ACC112 (cell line): Measurements from ENCODE around the gene GFPT1.
A peak's percentile ranks its signal among the peaks of the same experiment; 100 is the strongest.
"Not testable (repeated sequence)": the region's sequence is repeated elsewhere in the genome, so short reads cannot be mapped to it uniquely, and the experiment has no call there.

Source experiments
- H2AFZ ChIP-seq: fragments of 200-600 bp; sonication (generic); one replicate; pipeline ENCODE4 v1.6.0; 2017; ENCODE audit warnings: antibody characterized with exemption, low read length; ENCODE audit not compliant: unreplicated experiment
- H3K27ac ChIP-seq: fragments of 200-600 bp; sonication (generic); 2 replicates; pipeline ENCODE4 v1.5.1; 2014; ENCODE audit warnings: low read depth, mild to moderate bottlenecking, antibody characterized with exemption, low read length, moderate library complexity
- H3K27me3 ChIP-seq: fragments of 200-600 bp; sonication (generic); 2 replicates; pipeline ENCODE4 v1.6.1; 2014; ENCODE audit warnings: mild to moderate bottlenecking, antibody characterized with exemption, low read length, moderate library complexity, mixed read lengths; ENCODE audit not compliant: insufficient read depth
- H3K36me3 ChIP-seq: fragments of 200-600 bp; sonication (generic); 2 replicates; pipeline ENCODE4 v1.6.1; 2016; ENCODE audit warnings: mild to moderate bottlenecking, antibody characterized with exemption, low read length, moderate library complexity, mixed read lengths; ENCODE audit not compliant: insufficient read depth
- H3K4me1 ChIP-seq: fragments of 200-600 bp; sonication (generic); one replicate; pipeline ENCODE4 v1.6.1; 2016; ENCODE audit warnings: low read length, mixed read lengths; ENCODE audit not compliant: insufficient read depth, unreplicated experiment, control insufficient read depth
- H3K4me3 ChIP-seq: fragments of 200-600 bp; sonication (generic); 2 replicates; pipeline ENCODE4 v1.5.1; 2014; ENCODE audit warnings: mild to moderate bottlenecking, low read depth, low read length
- H3K79me2 ChIP-seq: fragments of 200-600 bp; sonication (generic); one replicate; pipeline ENCODE4 v1.6.0; 2016; ENCODE audit warnings: low read length; ENCODE audit not compliant: control insufficient read depth, unreplicated experiment, insufficient read depth

The GFPT1 gene

DNA sequence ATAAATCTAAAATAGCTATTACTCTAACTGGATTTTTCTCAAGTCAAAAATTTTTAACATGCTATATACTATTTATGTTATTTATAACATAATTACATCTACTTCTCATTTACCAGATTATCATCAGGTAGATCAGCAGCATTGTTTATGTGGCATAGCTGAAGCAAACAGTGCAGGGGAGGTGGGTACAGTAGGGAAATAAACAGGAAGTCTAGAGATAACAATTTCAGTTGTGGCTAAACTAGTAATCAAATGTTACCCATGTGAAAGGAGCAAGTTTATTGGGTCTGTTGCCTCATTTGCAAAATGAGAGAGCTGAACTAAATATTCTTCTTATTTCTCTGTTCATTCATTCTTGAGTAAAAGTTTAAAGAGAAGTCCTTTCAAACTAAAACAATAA, 27.7 kb downstream of the GFPT1 start:
- H2AFZ ChIP-seq = no peak overlapping the region
- H3K4me3 ChIP-seq = no peak overlapping the region
- no peaks in the 10 kb centered on the region for H3K27me3 ChIP-seq
- peaks cover 3% of the 10 kb centered on the region for H3K79me2 ChIP-seq
- H3K36me3 ChIP-seq = peaks cover 42% of the 10 kb centered on the region
- H3K27ac ChIP-seq = no peak overlapping the region
- no peaks in the 10 kb centered on the region for H3K4me1 ChIP-seq

DNA sequence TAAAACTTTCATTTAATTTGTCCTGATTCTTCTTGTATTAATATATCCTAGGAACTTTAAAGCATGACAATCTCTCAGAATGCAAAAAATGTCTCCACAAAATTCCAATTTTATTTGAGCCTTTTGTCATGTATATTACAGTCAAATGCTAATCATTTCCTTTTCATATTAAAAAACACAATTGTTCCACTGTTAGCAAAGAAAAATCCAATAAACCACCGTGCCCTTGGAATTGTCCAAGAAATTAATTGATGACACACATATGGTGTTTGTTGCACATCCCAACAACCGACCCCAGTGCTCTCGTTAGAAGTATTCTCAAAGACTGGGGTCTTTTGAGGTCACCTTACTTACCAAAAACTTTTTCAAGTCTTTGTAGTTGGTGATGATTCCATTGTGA, 28.1 kb downstream of the GFPT1 start:
- H3K27ac ChIP-seq = no peak overlapping the region
- H3K27me3 ChIP-seq = no peaks in the 10 kb centered on the region
- no peaks in the 10 kb centered on the region for H3K4me1 ChIP-seq
- H3K4me3 ChIP-seq = no peak overlapping the region
- no peak overlapping the region for H2AFZ ChIP-seq
- peaks cover 3% of the 10 kb centered on the region for H3K79me2 ChIP-seq
- H3K36me3 ChIP-seq = peaks cover 47% of the 10 kb centered on the region

DNA sequence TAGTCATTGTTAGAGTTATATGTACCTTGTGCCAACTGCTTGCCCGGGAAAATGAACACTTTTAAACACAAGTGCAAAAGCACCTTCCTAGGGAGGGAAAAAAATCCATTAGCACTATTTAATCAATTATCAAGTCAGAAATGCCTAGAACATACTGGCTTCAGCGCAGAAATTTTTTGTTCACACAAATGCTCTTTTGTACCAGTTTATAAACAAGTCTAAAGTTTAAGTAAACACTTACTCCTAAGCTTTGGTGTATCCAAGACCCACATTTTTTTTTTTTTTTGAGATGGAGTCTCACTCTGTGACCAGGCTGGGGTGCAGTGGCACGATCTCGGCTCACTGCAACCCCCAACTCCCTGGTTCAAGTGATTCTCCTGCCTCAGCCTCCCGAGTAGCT, 30.6 kb downstream of the GFPT1 start:
- Histone ChIP-seq H3K27ac (no peak overlapping the region), H3K4me1 (no peaks in the 10 kb centered on the region), H3K27me3 (no peaks in the 10 kb centered on the region), H3K36me3 (peaks cover 45% of the 10 kb centered on the region), H2AFZ (no peak overlapping the region), H3K79me2 (peaks cover 3% of the 10 kb centered on the region), H3K4me3 (no peak overlapping the region)

DNA sequence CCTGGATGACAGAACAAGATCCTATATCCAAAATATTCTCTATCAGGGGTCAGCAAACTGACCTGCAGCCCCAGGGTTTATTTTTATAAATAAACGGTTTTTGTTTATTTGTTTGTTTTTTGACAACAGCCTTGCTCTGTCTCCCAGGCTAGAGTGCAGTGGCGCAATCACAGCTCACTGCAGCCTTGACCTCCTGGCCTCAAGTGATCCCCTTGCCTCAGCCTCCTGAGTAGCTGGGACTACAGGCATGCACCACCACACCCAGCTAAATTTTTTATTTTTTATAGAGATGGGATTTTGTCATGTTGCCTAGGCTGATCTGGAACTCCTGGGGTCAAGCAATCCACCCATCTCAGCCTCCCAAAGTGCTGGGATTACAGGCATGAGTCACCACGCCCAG, 32.1 kb downstream of the GFPT1 start:
- peaks cover 49% of the 10 kb centered on the region for H3K36me3 ChIP-seq
- H3K27me3 ChIP-seq, H3K4me3 ChIP-seq, H3K27ac ChIP-seq, H2AFZ ChIP-seq, H3K79me2 ChIP-seq, H3K4me1 ChIP-seq: not testable (repeated sequence)

DNA sequence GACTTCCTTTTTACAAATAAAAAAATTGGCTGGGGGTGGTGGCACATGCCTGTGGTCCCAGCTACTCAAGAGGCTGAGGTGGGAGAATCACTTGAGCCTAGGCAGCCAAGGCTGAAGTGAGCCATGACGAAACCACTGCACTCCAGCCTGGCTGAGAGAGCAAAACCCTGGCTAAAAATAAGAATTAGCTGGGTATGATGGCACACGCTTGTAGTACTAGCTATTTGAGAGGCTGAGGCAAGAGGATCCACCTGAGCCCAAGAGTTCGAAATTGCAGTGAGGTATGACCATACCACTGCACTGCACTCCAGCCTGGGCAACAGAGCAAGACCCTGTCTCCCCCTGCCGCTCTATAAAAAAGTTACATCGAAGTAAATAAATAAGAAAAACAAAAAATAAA, 33.7 kb downstream of the GFPT1 start:
- H3K79me2 ChIP-seq = peaks cover 7% of the 10 kb centered on the region
- H3K36me3 ChIP-seq = peaks cover 49% of the 10 kb centered on the region
- H3K27ac ChIP-seq = no peak overlapping the region
- H3K4me1 ChIP-seq = no peaks in the 10 kb centered on the region
- no peaks in the 10 kb centered on the region for H3K27me3 ChIP-seq
- H3K4me3 ChIP-seq = no peak overlapping the region
- H2AFZ ChIP-seq = no peak overlapping the region

DNA sequence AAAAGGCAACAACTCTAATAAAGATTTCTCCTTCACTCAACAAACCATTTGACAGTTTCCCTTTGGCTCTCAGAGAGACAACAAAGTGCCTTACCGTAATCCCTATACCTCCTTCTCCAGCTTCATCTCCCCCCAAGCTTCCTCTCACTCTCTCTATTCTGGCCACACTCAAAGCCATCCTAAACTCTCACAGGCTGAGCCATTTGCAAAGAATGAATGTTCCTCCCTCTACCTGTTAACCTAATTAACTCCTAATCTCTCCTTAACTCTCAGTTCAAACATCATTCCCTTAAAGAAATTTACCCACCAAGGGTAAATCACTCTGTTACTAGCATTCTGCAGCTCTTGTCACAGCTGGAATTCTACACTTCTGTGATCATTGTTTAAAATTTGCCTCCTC, 38.2 kb downstream of the GFPT1 start:
- Histone ChIP-seq H2AFZ (no peak overlapping the region), H3K27me3 (no peaks in the 10 kb centered on the region), H3K4me1 (no peaks in the 10 kb centered on the region), H3K36me3 (peaks cover 38% of the 10 kb centered on the region), H3K27ac (no peak overlapping the region), H3K4me3 (no peak overlapping the region), H3K79me2 (peaks cover 4% of the 10 kb centered on the region)

DNA sequence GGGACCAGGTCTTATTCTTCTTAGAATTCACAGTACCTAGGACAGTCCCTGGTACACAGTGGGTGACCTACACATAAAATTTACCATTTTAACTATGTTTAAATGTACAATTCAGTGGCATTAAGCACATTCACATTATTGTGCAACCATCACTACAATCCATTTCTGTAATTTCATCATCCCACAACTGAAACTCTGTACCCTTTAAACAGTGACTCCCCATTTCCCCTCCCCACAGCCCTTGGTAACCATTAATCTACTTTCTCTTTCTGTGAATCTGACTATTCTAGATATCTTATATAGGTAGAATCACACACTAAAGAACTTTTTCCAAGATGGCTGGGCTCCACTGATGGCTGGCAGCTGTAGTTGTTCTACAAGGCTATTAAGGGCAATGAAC, 41.6 kb downstream of the GFPT1 start:
- Histone ChIP-seq H2AFZ (no peak overlapping the region), H3K36me3 (peaks cover 56% of the 10 kb centered on the region), H3K27me3 (no peaks in the 10 kb centered on the region), H3K4me3 (no peak overlapping the region), H3K27ac (no peak overlapping the region), H3K4me1 (peaks cover 6% of the 10 kb centered on the region), H3K79me2 (no peaks in the 10 kb centered on the region)

DNA sequence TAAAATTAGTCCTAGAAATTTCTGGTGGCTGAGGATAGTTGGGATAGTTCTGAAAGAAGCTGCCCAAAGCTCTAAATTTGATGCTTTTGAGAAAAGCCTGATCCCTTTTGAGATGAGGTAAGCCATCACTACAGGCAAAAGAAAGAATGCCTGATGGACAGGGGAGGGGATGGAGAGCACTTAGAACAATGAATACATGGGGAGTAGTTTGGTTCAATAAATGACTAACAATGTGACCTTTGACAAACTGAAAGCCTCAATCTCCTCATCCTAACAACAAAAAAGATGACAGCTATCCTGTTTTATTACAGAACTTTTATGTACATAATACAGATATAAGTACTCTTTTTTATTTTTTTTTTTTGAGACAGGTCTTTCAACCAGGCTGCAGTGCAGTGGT, 42.7 kb downstream of the GFPT1 start:
- H3K79me2 ChIP-seq = no peaks in the 10 kb centered on the region
- H3K27ac ChIP-seq = no peak overlapping the region
- H2AFZ ChIP-seq = no peak overlapping the region
- no peaks in the 10 kb centered on the region for H3K27me3 ChIP-seq
- H3K4me1 ChIP-seq = peaks cover 9% of the 10 kb centered on the region
- no peak overlapping the region for H3K4me3 ChIP-seq
- H3K36me3 ChIP-seq = peaks cover 51% of the 10 kb centered on the region

DNA sequence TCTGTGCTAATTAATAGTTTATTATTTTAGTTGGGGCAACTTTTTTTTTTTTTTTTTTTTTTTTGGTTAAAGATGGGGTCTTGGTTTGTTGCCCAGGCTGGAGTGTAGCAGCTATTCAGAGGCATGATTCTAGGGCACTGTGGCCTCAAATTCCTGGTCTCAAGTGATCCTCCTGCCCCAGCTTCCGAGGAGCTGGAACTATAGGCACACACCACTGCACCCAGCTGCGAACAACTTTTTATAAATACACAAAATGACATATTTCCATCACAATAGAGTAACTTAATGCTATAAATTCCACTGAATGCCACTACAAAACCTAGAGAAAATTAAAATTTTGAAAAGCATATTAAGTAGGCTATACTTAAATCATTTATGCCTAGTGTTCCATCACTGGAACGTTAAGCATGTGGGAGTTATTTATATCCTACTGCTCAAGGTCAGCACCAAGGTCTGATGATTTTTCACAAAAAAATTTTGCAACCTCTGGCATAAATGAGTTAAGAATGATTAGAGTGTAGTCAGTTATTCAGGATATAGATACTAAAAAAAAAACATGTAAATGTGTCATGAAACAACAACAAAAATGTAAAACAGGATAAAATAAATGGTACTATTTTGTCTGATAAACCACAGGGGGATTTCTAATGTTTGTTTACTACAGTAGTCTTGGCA, 46.8 kb downstream of the GFPT1 start:
- Histone ChIP-seq H3K4me1 (peaks cover 9% of the 10 kb centered on the region), H3K27ac (peak overlapping the region; percentile 67), H3K79me2 (no peaks in the 10 kb centered on the region), H2AFZ (no peak overlapping the region), H3K4me3 (no peak overlapping the region), H3K27me3 (no peaks in the 10 kb centered on the region), H3K36me3 (peaks cover 55% of the 10 kb centered on the region)

DNA sequence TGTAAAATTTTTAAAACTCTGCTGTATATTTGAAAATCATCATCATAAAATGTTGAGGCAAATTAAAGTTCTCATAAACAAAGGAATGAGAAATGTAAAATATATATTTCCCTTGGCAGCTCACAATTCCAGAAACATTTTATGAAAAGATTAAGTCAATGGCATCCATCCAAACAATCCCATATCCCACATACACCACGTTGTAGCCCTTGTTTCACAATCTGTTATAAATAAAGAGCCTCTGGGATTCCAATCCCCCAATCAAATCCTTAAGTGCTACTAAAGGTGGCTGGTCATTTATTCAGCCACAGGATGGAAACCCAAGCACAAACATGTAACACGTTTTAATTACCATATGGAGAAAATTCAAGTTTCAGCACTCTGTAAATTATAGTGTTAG, 51.7 kb downstream of the GFPT1 start:
- Histone ChIP-seq H3K4me3 (no peak overlapping the region), H3K27ac (no peak overlapping the region), H3K27me3 (no peaks in the 10 kb centered on the region), H3K36me3 (peaks cover 51% of the 10 kb centered on the region), H3K4me1 (peaks cover 2% of the 10 kb centered on the region), H2AFZ (no peak overlapping the region), H3K79me2 (peaks cover 4% of the 10 kb centered on the region)

DNA sequence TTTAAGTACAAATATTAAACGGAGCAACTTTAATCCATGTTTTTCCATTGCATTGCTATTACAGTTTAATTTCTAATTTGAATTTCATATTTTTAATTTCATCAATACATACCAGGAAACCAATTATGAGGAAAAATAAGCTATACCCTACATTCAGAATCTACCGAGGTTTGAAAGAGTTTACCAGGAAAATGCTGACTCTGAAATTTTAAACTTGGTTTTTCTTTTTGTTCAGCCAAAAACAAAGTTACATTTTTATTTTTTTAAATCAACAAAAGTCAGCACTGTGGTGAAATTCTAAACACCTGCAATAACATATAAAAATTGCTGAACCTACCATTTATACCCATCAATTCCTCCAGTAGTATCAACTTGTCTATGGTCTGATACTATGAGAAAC, 53.7 kb downstream of the GFPT1 start:
- Histone ChIP-seq H2AFZ (no peak overlapping the region), H3K27ac (no peak overlapping the region), H3K4me1 (no peaks in the 10 kb centered on the region), H3K27me3 (no peaks in the 10 kb centered on the region), H3K79me2 (peaks cover 4% of the 10 kb centered on the region), H3K4me3 (no peak overlapping the region), H3K36me3 (peaks cover 54% of the 10 kb centered on the region)
